Measurements from ENCODE around the gene L1TD1. TPM values are rescaled to one million over a fixed set of nuclear protein-coding genes. Genes with fewer than 3 reads are reported as not detected.

The L1TD1 gene
- total RNA-seq, 1 experiment from 2014 or later = 0.18 TPM

DNA sequence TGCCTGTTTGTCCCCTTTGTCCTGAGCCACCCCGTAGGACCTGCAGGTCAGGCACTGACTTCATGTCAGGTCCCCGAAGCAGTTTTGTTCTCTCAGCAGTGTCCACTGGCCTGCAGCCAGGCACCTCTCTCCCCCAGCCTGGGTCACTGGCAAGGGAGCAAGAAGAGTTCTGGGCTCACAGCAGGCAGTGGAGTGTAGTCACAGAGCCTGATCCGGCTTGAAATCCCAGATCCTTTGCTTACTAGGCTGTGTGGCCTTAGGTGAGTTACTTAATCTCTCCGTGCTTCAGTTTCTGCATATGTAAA, 34.2 kb downstream of the L1TD1 start:
- Histone ChIP-seq H3K4me1 (ENCODE audit: control insufficient read depth, insufficient read depth, low read length) (no peaks in the 10 kb centered on the region), H3K27ac (ENCODE audit: low read length) (no peak overlapping the region), H3K4me3 (ENCODE audit: low read depth in 2 of 2, low read length in 2 of 2) (no peak overlapping the region), H3K9me3 (ENCODE audit: control insufficient read depth, insufficient read depth, low read depth, low read length) (no peaks in the 10 kb centered on the region), H3K36me3 (ENCODE audit: control insufficient read depth, insufficient read depth, low read length) (no peaks in the 10 kb centered on the region), H3K27me3 (ENCODE audit: control insufficient read depth, insufficient read depth, low read length) (no peaks in the 10 kb centered on the region)
- DNase-seq (ENCODE audit: low read depth, low spot score) (no peak), ATAC-seq (no peak; the same call in 1 of the 2 replicates)
- TF ChIP-seq, protein P1, sequence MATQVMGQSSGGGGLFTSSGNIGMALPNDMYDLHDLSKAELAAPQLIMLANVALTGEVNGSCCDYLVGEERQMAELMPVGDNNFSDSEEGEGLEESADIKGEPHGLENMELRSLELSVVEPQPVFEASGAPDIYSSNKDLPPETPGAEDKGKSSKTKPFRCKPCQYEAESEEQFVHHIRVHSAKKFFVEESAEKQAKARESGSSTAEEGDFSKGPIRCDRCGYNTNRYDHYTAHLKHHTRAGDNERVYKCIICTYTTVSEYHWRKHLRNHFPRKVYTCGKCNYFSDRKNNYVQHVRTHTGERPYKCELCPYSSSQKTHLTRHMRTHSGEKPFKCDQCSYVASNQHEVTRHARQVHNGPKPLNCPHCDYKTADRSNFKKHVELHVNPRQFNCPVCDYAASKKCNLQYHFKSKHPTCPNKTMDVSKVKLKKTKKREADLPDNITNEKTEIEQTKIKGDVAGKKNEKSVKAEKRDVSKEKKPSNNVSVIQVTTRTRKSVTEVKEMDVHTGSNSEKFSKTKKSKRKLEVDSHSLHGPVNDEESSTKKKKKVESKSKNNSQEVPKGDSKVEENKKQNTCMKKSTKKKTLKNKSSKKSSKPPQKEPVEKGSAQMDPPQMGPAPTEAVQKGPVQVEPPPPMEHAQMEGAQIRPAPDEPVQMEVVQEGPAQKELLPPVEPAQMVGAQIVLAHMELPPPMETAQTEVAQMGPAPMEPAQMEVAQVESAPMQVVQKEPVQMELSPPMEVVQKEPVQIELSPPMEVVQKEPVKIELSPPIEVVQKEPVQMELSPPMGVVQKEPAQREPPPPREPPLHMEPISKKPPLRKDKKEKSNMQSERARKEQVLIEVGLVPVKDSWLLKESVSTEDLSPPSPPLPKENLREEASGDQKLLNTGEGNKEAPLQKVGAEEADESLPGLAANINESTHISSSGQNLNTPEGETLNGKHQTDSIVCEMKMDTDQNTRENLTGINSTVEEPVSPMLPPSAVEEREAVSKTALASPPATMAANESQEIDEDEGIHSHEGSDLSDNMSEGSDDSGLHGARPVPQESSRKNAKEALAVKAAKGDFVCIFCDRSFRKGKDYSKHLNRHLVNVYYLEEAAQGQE (IDR thresholded peaks at IDR 0.05; ENCODE audit: insufficient read depth in 1 of 2, low read depth in 2 of 2, low read length in 1 of 2) = no peak
- TF ChIP-seq, protein P2, sequence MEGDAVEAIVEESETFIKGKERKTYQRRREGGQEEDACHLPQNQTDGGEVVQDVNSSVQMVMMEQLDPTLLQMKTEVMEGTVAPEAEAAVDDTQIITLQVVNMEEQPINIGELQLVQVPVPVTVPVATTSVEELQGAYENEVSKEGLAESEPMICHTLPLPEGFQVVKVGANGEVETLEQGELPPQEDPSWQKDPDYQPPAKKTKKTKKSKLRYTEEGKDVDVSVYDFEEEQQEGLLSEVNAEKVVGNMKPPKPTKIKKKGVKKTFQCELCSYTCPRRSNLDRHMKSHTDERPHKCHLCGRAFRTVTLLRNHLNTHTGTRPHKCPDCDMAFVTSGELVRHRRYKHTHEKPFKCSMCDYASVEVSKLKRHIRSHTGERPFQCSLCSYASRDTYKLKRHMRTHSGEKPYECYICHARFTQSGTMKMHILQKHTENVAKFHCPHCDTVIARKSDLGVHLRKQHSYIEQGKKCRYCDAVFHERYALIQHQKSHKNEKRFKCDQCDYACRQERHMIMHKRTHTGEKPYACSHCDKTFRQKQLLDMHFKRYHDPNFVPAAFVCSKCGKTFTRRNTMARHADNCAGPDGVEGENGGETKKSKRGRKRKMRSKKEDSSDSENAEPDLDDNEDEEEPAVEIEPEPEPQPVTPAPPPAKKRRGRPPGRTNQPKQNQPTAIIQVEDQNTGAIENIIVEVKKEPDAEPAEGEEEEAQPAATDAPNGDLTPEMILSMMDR (IDR thresholded peaks at IDR 0.05) = no peak
- TF ChIP-seq POLR2AphosphoS5 (IDR thresholded peaks at IDR 0.05; ENCODE audit: low read depth, low read length) (no peak), SIN3A (IDR thresholded peaks at IDR 0.05; ENCODE audit: borderline replicate concordance, insufficient read depth, low read depth, low read length) (no peak), TCF7L2 (IDR thresholded peaks at IDR 0.05; ENCODE audit: low read depth, low read length) (no peak)
- POLR2A ChIA-PET = no interaction called here
- intact Hi-C loops (cut with micrococcal nuclease; ENCODE audit: unreplicated experiment) = no loop called here
- CTCF ChIA-PET = interaction anchor here (0.6 kb wide), 1 partner anchor 29 kb away, joined by 4 read pairs; no protein-coding TSS in a partner anchor
- no TSS peak for BruUV-seq (replicated peaks)
- in situ Hi-C loops (cut with HindIII; ENCODE audit: low pct_unique_long_range_greater_than_20kb, low sequenced_read_pairs) = no loop called here

DNA sequence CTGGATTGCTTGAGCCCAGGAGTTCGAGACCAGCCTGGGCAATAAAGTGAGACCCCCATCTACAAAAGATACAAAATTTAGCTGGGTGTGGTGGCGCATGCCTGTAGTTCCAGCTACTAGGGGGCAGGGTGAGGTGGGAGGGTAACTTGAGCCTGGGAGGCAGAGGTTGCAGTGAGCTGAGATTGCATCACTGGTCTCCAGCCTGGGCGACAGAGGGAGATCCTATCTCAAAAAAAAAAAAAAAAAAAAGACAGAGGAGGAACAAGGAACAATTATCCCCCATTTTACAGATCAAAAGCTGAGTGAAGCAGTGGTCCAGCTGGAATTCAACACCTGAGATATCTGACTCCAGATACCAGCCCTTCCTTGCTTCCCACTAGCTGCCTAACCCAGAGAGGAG, 34.8 kb downstream of the L1TD1 start:
- no peak overlapping the region for H3K27ac ChIP-seq (ENCODE audit: low read length)
- H3K4me1 ChIP-seq (ENCODE audit: control insufficient read depth, insufficient read depth, low read length) = no peaks in the 10 kb centered on the region
- in situ Hi-C loops (cut with HindIII; ENCODE audit: low pct_unique_long_range_greater_than_20kb, low sequenced_read_pairs) (no loop called here), intact Hi-C loops (cut with micrococcal nuclease; ENCODE audit: unreplicated experiment) (no loop called here)
- POLR2A ChIA-PET = no interaction called here
- no TSS peak for BruUV-seq (replicated peaks)
- H3K4me3 ChIP-seq (ENCODE audit: low read depth in 2 of 2, low read length in 2 of 2) = no peak overlapping the region
- H3K36me3 ChIP-seq (ENCODE audit: control insufficient read depth, insufficient read depth, low read length) = no peaks in the 10 kb centered on the region
- TF ChIP-seq SIN3A (IDR thresholded peaks at IDR 0.05; ENCODE audit: borderline replicate concordance, insufficient read depth, low read depth, low read length) (no peak), POLR2AphosphoS5 (IDR thresholded peaks at IDR 0.05; ENCODE audit: low read depth, low read length) (no peak), TCF7L2 (IDR thresholded peaks at IDR 0.05; ENCODE audit: low read depth, low read length) (no peak)
- TF ChIP-seq, protein P1 (IDR thresholded peaks at IDR 0.05; ENCODE audit: insufficient read depth in 1 of 2, low read depth in 2 of 2, low read length in 1 of 2) = no peak
- TF ChIP-seq, protein P2 (IDR thresholded peaks at IDR 0.05) = no peak
- DNase-seq (ENCODE audit: low read depth, low spot score) (no peak), ATAC-seq (no peak)
- CTCF ChIA-PET = interaction anchor here (0.6 kb wide), 1 partner anchor 30 kb away, joined by 4 read pairs; no protein-coding TSS in a partner anchor
- no peaks in the 10 kb centered on the region for H3K9me3 ChIP-seq (ENCODE audit: control insufficient read depth, insufficient read depth, low read depth, low read length)
- H3K27me3 ChIP-seq (ENCODE audit: control insufficient read depth, insufficient read depth, low read length) = no peaks in the 10 kb centered on the region

All from Panc1 (cell line).